SKM-1 treated with dmso at 0.1 percent for 144 hours (cell line): ENCODE measurements around the gene FSTL5.

Source experiments
- DNase-seq: peaks from one replicate; lab custom pipeline; 2025; ENCODE audit not compliant: unreplicated experiment; lab: John Stamatoyannopoulos, UW

Gene FSTL5

GRCh38 chr4:161505141-161505540 lies 658.7 kb downstream of the FSTL5 start:
- no peak for DNase-seq

GRCh38 chr4:161498155-161498554 lies 665.6 kb downstream of the FSTL5 start:
- no peak for DNase-seq

GRCh38 chr4:161486461-161486860 lies 677.3 kb downstream of the FSTL5 start:
- no peak for DNase-seq

DNA sequence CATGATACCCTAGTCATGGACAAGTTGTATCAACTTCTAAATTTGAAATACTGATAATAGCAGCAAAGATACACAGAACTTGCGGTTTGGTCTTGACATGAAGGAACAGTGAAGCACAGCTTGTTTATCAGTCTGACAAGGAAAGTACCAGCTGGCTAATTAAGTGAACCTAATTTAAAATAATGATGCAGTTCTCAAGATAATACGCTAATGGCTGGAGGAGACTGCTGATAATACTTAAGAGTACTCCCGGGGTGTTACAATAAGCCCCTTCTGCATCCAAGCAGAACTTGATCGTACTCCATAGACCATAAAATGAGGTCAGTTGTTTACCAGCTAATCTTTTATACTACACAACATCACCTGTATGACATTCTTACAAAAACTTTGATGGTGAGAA lies 697.5 kb downstream of the FSTL5 start:
- no peak for DNase-seq

GRCh38 chr4:161463436-161463835 lies 700.4 kb downstream of the FSTL5 start:
- DNase-seq, result no peak

- no peak for DNase-seq
Measured at GRCh38 chr4:161457906-161458305, 705.9 kb downstream of the FSTL5 start.

GRCh38 chr4:161457311-161457710 lies 706.5 kb downstream of the FSTL5 start:
- no peak for DNase-seq

GRCh38 chr4:161454860-161455259 lies 708.9 kb downstream of the FSTL5 start:
- no peak for DNase-seq

GRCh38 chr4:161448550-161449180 lies 715.1 kb downstream of the FSTL5 start:
- no peak for DNase-seq

GRCh38 chr4:161444626-161445025 lies 719.2 kb downstream of the FSTL5 start:
- DNase-seq, result no peak

DNA sequence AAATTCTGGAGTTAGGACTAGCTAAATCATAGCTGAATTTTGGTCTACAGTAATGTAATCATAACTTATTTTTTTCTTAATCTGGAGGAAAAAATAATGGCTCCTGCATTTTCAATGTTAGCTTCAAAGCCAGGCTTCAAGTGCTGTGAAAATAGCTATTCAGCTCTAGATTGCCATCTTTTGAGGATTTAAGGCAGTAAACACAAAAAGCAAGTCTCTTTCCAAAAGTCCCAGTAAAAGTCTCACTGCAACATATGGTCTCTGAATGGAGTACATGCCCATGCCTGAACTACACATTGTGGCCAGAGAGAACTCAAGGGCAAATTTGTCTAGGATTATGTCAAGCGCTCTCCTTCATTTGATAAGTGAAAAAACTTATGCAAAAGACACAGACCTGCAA lies 720.9 kb downstream of the FSTL5 start:
- DNase-seq, result no peak

DNA sequence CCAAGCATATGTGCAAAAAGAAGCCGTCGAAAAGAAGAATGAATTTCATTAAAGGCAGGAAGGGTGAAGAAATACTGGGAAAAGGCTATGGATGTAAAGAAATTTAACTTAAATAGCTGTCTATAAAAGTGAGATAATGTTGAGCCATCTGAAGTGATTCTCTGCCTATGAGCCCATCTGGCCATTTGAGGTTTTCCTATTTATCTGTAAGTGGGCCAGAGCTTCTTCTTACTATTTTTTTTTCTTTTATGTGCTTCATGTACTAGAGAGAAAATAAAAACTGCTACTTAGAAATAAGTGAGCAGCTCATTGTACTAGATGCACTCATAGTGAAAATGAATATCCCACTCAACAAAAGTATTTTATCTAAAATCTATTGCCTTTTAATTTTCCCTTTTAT lies 725.7 kb downstream of the FSTL5 start:
- DNase-seq, result no peak

- DNase-seq, result no peak
Measured at GRCh38 chr4:161428180-161428965, 735.4 kb downstream of the FSTL5 start.

DNA sequence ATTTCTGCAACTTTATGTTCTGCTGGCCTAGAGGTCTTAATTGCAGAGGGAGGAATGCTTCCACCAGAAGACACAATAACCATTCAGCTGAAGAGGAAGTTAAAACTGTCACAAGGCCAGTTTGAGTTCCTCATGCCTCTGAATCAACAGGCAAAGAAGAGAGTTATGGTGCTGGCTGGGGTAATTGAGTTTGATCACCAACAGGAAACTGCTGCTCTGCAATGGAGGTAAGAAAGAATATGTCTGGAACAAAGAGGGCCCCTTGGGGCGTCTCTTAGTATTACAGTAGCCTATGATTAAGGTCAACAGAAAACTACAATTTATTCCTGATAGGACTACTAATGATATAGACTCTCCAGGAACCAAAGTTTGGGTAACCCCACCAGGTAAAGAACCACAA lies 744.0 kb downstream of the FSTL5 start:
- DNase-seq, result peak; percentile 80

GRCh38 chr4:161411901-161412300 lies 751.9 kb downstream of the FSTL5 start:
- no peak for DNase-seq

- DNase-seq, result no peak
Measured at GRCh38 chr4:161404346-161405110, 759.3 kb downstream of the FSTL5 start.

DNA sequence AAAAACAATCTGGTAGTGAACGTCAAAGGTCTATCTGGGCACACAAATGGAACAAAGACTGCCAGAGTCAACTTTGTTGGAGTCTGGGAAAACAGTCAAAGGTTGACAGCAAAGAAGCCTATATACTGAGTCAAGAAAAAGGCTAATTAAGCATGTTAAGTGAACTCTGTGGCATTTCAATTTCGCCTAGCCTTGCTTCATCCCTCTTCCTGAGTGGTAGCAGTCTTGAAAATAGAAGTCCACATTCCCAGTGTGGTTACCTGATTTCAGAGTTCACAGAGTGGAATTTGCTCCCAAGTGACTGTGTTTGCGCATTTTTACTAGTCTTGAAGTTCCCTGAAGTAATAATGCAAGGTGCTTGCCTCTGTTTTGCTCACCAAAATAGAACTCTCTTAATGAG lies 760.0 kb downstream of the FSTL5 start:
- DNase-seq, result no peak

DNA sequence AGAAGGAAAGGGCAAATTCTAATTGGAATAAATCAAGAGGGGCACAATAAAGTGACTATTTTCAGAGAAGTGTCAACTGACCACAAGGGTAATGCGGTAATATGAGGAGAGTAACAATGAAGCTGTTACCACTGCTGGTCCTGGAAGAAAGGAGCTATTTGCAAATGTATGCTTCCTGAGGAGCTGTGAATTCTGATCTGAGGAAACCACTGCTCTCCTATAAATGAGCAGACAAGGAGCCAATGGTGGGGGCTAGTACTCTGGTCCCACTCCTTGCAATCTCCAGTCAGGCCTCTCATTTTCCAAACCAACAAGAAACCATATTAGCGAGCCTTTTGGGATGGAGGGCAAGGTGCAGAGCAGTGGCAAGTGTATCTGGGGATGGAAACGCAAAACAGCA lies 770.2 kb downstream of the FSTL5 start:
- no peak for DNase-seq

DNA sequence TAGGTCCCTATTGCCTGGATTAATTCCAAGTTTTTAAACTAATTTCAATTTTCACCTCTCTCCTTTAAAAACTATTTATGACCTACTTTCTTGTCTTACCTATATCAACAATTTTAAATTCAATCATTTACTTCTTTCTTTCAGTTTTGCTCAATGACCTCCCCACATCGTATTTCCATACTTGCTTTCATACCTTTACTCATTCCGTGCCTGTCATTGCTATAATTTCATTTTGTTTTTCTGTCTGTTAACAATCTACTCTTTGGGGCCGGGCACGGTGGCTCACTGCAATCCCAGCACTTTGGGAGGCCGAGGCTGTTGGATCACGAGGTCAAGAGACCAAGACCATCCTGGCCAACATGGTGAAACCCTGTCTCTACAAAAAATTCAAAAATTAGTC lies 781.1 kb downstream of the FSTL5 start:
- DNase-seq, result no peak

- DNase-seq, result no peak
Measured at GRCh38 chr4:161376275-161376674, 787.5 kb downstream of the FSTL5 start.

DNA sequence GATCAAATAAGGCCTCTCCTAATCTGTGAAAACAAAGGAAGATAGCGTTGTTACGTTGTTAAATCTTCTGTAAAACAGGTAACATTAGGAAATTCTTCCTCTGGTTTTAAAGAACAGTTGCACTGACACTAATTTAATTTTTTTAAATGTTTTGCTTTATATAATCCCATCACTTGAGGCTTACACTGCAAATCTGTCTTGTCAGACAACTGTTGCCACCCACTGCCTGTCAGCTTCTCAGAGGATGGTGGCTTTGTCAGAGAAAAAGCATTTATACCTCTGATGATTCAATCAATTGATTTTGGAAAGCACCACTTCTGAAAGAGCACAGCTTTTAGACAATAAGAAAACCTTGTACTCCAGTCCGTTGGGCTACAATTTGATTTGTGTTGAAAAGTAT lies 799.1 kb downstream of the FSTL5 start:
- DNase-seq, result no peak

GRCh38 chr4:161360982-161361381 lies 802.8 kb downstream of the FSTL5 start:
- DNase-seq, result no peak
